GM12878 (cell line): ENCODE results near the gene ZNF574.

Experiments used
- CBFB ChIP-seq: IDR thresholded peaks from 2 replicates; pipeline ENCODE4 v1.6.1; 2016; ENCODE audit warnings: antibody characterized with exemption, low read depth
- MEF2B ChIP-seq: fragments of 450-650 bp; IDR thresholded peaks from 2 replicates; pipeline ENCODE4 v1.6.1; 2018; ENCODE audit warnings: mild to moderate bottlenecking, moderate library complexity; ENCODE audit not compliant: partially characterized antibody, poor library complexity, severe bottlenecking
- REST ChIP-seq: IDR thresholded peaks from 2 replicates; pipeline ENCODE4 v1.6.1; 2012; ENCODE audit warnings: mild to moderate bottlenecking, low read depth, low read length
- SIX5 ChIP-seq: IDR thresholded peaks from 2 replicates; pipeline ENCODE4 v1.6.1; 2011; ENCODE audit warnings: mild to moderate bottlenecking, low read depth, low read length, moderate library complexity; ENCODE audit not compliant: severe bottlenecking
- TF ChIP-seq, protein P1 (sequence below), 3 experiments: IDR thresholded peaks in 2 of 3; conservative IDR thresholded peaks in 1 of 3; 2 replicates each; pipeline ENCODE4 v1.5.1; 2011; ENCODE audit warnings: low read depth in 3 of 3, low read length in 3 of 3, mild to moderate bottlenecking in 3 of 3, control low read depth in 2 of 3, moderate library complexity in 2 of 3, inconsistent platforms in 1 of 3, mixed read lengths in 1 of 3; ENCODE audit not compliant: control insufficient read depth in 2 of 3, insufficient read depth in 1 of 3; ENCODE audit errors: extremely low read depth in 1 of 3

DNA sequence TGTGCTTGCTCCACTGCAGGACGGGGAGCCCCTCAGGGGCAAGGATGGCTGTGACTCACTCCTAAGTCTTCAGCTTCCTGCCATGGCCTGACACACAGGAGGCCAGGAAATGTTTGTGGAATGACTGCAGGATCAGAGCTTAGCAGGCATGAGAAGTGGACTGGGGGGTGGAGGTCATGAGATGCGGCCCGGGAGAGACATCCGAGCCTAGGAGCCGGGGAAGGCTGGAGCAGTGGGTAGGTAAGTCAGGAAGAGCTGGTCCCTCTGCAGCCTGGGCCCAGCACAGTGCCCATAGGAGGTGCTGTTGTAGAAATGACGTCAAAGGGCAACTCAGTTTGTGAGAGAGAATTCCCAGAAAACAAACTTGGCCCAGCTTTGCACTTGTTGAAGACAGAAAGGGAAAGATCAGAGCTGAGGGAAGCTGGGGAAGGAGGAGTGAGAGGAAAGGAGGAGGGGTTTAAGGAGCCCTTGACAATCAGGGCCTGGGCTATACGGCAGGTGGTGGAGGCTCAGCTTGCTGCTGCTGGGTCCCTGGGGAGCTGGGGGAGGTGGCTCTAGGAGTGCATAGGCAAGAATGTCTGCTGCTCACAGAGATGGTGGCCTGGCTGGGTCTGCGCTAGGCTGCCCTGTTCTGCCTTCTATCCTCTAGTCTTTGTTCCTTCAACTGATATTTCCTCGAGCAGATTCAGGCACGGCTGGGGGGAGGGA is 37.8 kb downstream of the ZNF574 start:
- TF ChIP-seq, protein P1, sequence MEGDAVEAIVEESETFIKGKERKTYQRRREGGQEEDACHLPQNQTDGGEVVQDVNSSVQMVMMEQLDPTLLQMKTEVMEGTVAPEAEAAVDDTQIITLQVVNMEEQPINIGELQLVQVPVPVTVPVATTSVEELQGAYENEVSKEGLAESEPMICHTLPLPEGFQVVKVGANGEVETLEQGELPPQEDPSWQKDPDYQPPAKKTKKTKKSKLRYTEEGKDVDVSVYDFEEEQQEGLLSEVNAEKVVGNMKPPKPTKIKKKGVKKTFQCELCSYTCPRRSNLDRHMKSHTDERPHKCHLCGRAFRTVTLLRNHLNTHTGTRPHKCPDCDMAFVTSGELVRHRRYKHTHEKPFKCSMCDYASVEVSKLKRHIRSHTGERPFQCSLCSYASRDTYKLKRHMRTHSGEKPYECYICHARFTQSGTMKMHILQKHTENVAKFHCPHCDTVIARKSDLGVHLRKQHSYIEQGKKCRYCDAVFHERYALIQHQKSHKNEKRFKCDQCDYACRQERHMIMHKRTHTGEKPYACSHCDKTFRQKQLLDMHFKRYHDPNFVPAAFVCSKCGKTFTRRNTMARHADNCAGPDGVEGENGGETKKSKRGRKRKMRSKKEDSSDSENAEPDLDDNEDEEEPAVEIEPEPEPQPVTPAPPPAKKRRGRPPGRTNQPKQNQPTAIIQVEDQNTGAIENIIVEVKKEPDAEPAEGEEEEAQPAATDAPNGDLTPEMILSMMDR (IDR thresholded peaks at IDR 0.05 in 2 of 3, conservative IDR thresholded peaks at IDR 0.05 in 1 of 3; ENCODE audit: control insufficient read depth in 2 of 3, extremely low read depth in 1 of 3, insufficient read depth in 1 of 3, low read depth in 3 of 3, low read length in 3 of 3) = peak in 2 of 3 experiments; percentile 8 to 18; a peak in 1 of 6 replicates
- TF ChIP-seq CBFB (no peak), REST (no peak), SIX5 (no peak), MEF2B (peak; percentile 99)
